ENCODE results near the gene P4HA2. TPM values are rescaled to one million over a fixed set of nuclear protein-coding genes. Genes with fewer than 3 reads are reported as not detected.

Gene P4HA2
- total RNA-seq, 5 donors from 2014 or later (not counting 1 experiment from before 2014, with no cell fraction given): 0.50 to 0.99 (median 0.98) TPM; not detected in 2

DNA sequence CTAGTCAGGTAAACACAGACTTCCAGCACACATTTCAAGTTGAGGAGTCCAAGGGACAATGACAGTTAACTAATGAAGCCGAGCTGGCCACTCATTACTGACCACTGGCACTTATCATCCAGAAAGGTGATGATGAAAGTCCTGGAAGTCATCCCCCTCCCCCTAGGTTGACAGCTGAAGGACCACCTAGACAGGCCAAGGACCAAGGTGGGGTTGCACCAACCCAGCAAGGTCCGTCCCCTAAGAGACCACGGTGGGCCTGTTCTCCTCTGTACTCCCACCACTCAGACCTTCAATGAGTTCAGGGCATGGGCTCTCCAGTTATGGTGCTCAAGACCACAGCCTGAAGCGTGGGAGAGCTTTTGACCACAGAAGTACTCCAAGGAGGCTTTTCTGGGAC is 13.2 kb downstream of the P4HA2 start:
- H3K9me3 ChIP-seq: no peaks in the 10 kb centered on the region
- H3K4me3 ChIP-seq (ENCODE audit: control insufficient read depth in 1 of 2, extremely low read depth in 1 of 2, low read length in 1 of 2): no peak overlapping the region
- H3K4me1 Mint-ChIP-seq: no peaks in the 10 kb centered on the region
- no peaks in the 10 kb centered on the region for H3K9me3 Mint-ChIP-seq
- WGBS (ENCODE audit: insufficient coverage): no CpG with 5 or more reads among the region's 4 CpGs
- H3K4me1 ChIP-seq (ENCODE audit: control insufficient read depth in 1 of 2, extremely low read depth in 1 of 2, insufficient read depth in 2 of 2, low read length in 2 of 2): no peaks in the 10 kb centered on the region
- peaks cover 0 to 3% of the 10 kb centered on the region in 2 experiments for H3K27me3 ChIP-seq (replicated peaks in 1 of 2; ENCODE audit: control insufficient read depth in 2 of 2, extremely low read depth in 1 of 2, insufficient read depth in 2 of 2, low read length in 1 of 2)
- POLR2A ChIA-PET: no interaction called here
- CTCF ChIA-PET: no interaction called here
- H3K36me3 Mint-ChIP-seq: no peaks in the 10 kb centered on the region
- H3K27me3 Mint-ChIP-seq: no peaks in the 10 kb centered on the region
- H3K4me3 Mint-ChIP-seq: no peak overlapping the region
- H3K36me3 ChIP-seq (ENCODE audit: control insufficient read depth in 2 of 2, extremely low read depth in 1 of 2, insufficient read depth in 1 of 2, low read length in 1 of 2): no peaks in the 10 kb centered on the region
- ATAC-seq (replicated peaks in 1 of 4): no peak
- H3K27ac ChIP-seq (ENCODE audit: low read length): no peak overlapping the region
- no peak overlapping the region for H3K27ac Mint-ChIP-seq
- DNase-seq: no peak

DNA sequence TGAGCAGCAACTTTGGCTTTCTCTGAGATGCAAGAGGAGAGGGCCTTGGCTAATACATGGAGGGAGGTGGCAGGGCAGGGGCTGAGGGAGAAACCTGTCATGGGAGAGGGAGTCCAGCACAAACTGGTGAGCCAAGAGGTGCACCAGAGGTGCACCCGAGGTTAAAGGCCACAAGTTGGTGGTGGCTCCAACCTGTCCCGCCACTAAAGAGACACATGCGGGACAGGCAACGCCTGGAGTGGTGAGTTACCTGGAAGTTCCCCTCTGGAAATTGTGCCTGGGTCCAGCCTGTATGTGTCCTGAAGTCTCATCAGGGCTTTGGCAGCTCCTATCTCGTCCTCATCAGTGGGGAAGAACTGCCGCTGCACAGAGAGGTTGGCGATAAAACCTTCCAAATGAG is 14.0 kb downstream of the P4HA2 start:
- Histone ChIP-seq H3K27ac (ENCODE audit: low read length) (no peak overlapping the region), H3K4me3 (ENCODE audit: control insufficient read depth in 1 of 2, extremely low read depth in 1 of 2, low read length in 1 of 2) (no peak overlapping the region), H3K36me3 (ENCODE audit: control insufficient read depth in 2 of 2, extremely low read depth in 1 of 2, insufficient read depth in 1 of 2, low read length in 1 of 2) (no peaks in the 10 kb centered on the region), H3K4me1 (ENCODE audit: control insufficient read depth in 1 of 2, extremely low read depth in 1 of 2, insufficient read depth in 2 of 2, low read length in 2 of 2) (no peaks in the 10 kb centered on the region), H3K27me3 (replicated peaks in 1 of 2; ENCODE audit: control insufficient read depth in 2 of 2, extremely low read depth in 1 of 2, insufficient read depth in 2 of 2, low read length in 1 of 2) (peaks cover 0 to 5% of the 10 kb centered on the region in 2 experiments), H3K9me3 (no peaks in the 10 kb centered on the region)
- ATAC-seq (replicated peaks in 1 of 4) (no peak), DNase-seq (no peak)
- WGBS (ENCODE audit: insufficient coverage): 93% methylated on average over 7 of the region's 7 CpGs
- POLR2A ChIA-PET: no interaction called here
- CTCF ChIA-PET: no interaction called here
- Mint-ChIP-seq H3K9me3 (no peaks in the 10 kb centered on the region), H3K4me3 (no peak overlapping the region), H3K36me3 (no peaks in the 10 kb centered on the region), H3K27me3 (no peaks in the 10 kb centered on the region), H3K27ac (no peak overlapping the region), H3K4me1 (no peaks in the 10 kb centered on the region)

DNA sequence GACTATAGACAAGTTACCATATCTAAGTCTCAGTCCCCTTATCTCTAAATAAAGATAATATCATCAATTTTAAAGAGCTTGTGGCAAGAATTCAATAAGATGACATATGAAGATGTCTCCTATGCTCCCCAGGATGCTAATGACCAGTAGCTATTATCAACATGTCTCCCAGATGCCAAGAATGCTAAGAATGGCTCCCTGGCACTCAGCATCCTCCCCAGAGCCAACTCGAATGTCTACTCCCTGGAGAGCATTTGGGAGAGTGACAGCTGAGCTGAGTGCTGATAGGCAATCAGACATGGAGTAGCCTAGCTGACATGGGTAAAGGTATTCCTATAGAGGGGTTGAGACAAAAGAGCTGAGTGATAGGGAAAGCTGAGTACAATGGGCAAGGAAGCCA is 15.9 kb downstream of the P4HA2 start:
- Histone ChIP-seq H3K4me1 (ENCODE audit: control insufficient read depth in 1 of 2, extremely low read depth in 1 of 2, insufficient read depth in 2 of 2, low read length in 2 of 2) (no peaks in the 10 kb centered on the region), H3K9me3 (no peaks in the 10 kb centered on the region), H3K27ac (ENCODE audit: low read length) (no peak overlapping the region), H3K36me3 (ENCODE audit: control insufficient read depth in 2 of 2, extremely low read depth in 1 of 2, insufficient read depth in 1 of 2, low read length in 1 of 2) (no peaks in the 10 kb centered on the region), H3K27me3 (replicated peaks in 1 of 2; ENCODE audit: control insufficient read depth in 2 of 2, extremely low read depth in 1 of 2, insufficient read depth in 2 of 2, low read length in 1 of 2) (peaks cover 0 to 5% of the 10 kb centered on the region in 2 experiments), H3K4me3 (ENCODE audit: control insufficient read depth in 1 of 2, extremely low read depth in 1 of 2, low read length in 1 of 2) (no peak overlapping the region)
- H3K4me3 Mint-ChIP-seq: no peak overlapping the region
- no peak overlapping the region for H3K27ac Mint-ChIP-seq
- H3K4me1 Mint-ChIP-seq: peaks cover 0 to 5% (median 0%) of the 10 kb centered on the region in 3 donors
- no peaks in the 10 kb centered on the region for H3K27me3 Mint-ChIP-seq
- no peak for ATAC-seq (replicated peaks in 1 of 4)
- ChIA-PET CTCF (interaction anchor here in 1 of 2 donors (0.7 to 1.6 kb wide), 2 partner anchors 27 to 642 kb away, joined by 3 to 4 read pairs; no protein-coding TSS in a partner anchor), POLR2A (no interaction called here)
- no peaks in the 10 kb centered on the region for H3K9me3 Mint-ChIP-seq
- H3K36me3 Mint-ChIP-seq: no peaks in the 10 kb centered on the region
- no peak for DNase-seq
- WGBS (ENCODE audit: insufficient coverage): no CpG with 5 or more reads among the region's 1 CpG

GRCh38 chr5:132210944-132211343 is 16.7 kb downstream of the P4HA2 start:
- H3K4me3 ChIP-seq (ENCODE audit: control insufficient read depth in 1 of 2, extremely low read depth in 1 of 2, low read length in 1 of 2): no peak overlapping the region

GRCh38 chr5:132209901-132210545 is 17.6 kb downstream of the P4HA2 start:
- 96% methylated on average over 5 of the region's 11 CpGs for WGBS (ENCODE audit: insufficient coverage)
- Mint-ChIP-seq H3K36me3 (no peaks in the 10 kb centered on the region), H3K9me3 (no peaks in the 10 kb centered on the region), H3K27me3 (no peaks in the 10 kb centered on the region), H3K27ac (no peak overlapping the region), H3K4me1 (peaks cover 0 to 5% (median 0%) of the 10 kb centered on the region in 3 donors), H3K4me3 (no peak overlapping the region)
- no peak overlapping the region for H3K27ac ChIP-seq (ENCODE audit: low read length)
- no peaks in the 10 kb centered on the region for H3K36me3 ChIP-seq (ENCODE audit: control insufficient read depth in 2 of 2, extremely low read depth in 1 of 2, insufficient read depth in 1 of 2, low read length in 1 of 2)
- DNase-seq (no peak), ATAC-seq (replicated peaks in 1 of 4) (no peak)
- no peaks in the 10 kb centered on the region for H3K4me1 ChIP-seq (ENCODE audit: control insufficient read depth in 1 of 2, extremely low read depth in 1 of 2, insufficient read depth in 2 of 2, low read length in 2 of 2)
- ChIA-PET POLR2A (interaction anchor here in 1 of 2 donors (0.5 kb wide), 1 partner anchor 553 kb away, joined by 6 read pairs; no protein-coding TSS in a partner anchor), CTCF (no interaction called here)
- H3K9me3 ChIP-seq: no peaks in the 10 kb centered on the region
- no peak overlapping the region for H3K4me3 ChIP-seq (ENCODE audit: control insufficient read depth in 1 of 2, extremely low read depth in 1 of 2, low read length in 1 of 2)
- peaks cover 0 to 5% of the 10 kb centered on the region in 2 experiments for H3K27me3 ChIP-seq (replicated peaks in 1 of 2; ENCODE audit: control insufficient read depth in 2 of 2, extremely low read depth in 1 of 2, insufficient read depth in 2 of 2, low read length in 1 of 2)

More at GRCh38 chr5:132210944-132211343, 16.7 kb downstream of the P4HA2 start:
- Histone ChIP-seq H3K9me3 (no peaks in the 10 kb centered on the region), H3K4me1 (ENCODE audit: control insufficient read depth in 1 of 2, extremely low read depth in 1 of 2, insufficient read depth in 2 of 2, low read length in 2 of 2) (no peaks in the 10 kb centered on the region), H3K36me3 (ENCODE audit: control insufficient read depth in 2 of 2, extremely low read depth in 1 of 2, insufficient read depth in 1 of 2, low read length in 1 of 2) (no peaks in the 10 kb centered on the region), H3K27ac (ENCODE audit: low read length) (no peak overlapping the region), H3K27me3 (replicated peaks in 1 of 2; ENCODE audit: control insufficient read depth in 2 of 2, extremely low read depth in 1 of 2, insufficient read depth in 2 of 2, low read length in 1 of 2) (peaks cover 0 to 5% of the 10 kb centered on the region in 2 experiments)
- H3K27me3 Mint-ChIP-seq: no peaks in the 10 kb centered on the region
- H3K36me3 Mint-ChIP-seq: no peaks in the 10 kb centered on the region
- DNase-seq (no peak), ATAC-seq (replicated peaks in 1 of 4) (no peak)
- H3K27ac Mint-ChIP-seq: no peak overlapping the region
- no peak overlapping the region for H3K4me3 Mint-ChIP-seq
- WGBS (ENCODE audit: insufficient coverage): 100% methylated on average over 1 of the region's 1 CpG
- no peaks in the 10 kb centered on the region for H3K9me3 Mint-ChIP-seq
- POLR2A ChIA-PET: interaction anchor here in 1 of 2 donors (0.5 kb wide), 1 partner anchor 554 kb away, joined by 6 read pairs; no protein-coding TSS in a partner anchor
- peaks cover 0 to 5% (median 0%) of the 10 kb centered on the region in 3 donors for H3K4me1 Mint-ChIP-seq
- CTCF ChIA-PET: interaction anchor here in 1 of 2 donors (1.6 kb wide), 1 partner anchor 28 kb away, joined by 4 read pairs; no protein-coding TSS in a partner anchor

DNA sequence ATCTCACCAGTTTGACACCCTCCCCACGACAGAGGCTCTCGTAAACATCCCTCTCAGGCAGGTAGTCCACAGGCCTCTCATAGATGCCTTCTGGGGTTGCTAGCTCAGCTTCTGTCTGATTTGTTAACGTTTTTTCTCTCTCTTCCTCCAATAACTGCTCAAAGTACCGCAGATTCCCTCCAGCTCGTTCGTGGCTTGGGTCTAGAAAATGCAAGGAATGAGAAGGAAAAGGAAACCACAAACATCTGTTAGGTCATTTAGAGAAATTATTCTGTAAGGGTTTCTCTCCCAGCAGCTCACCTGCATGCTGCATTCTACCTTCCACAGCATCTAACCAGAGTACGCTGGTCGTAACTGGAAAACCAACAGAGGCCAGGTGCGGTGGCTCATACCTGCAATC is 18.5 kb downstream of the P4HA2 start:
- H3K36me3 ChIP-seq (ENCODE audit: control insufficient read depth in 2 of 2, extremely low read depth in 1 of 2, insufficient read depth in 1 of 2, low read length in 1 of 2): no peaks in the 10 kb centered on the region
- no peaks in the 10 kb centered on the region for H3K9me3 Mint-ChIP-seq
- H3K27ac ChIP-seq (ENCODE audit: low read length): no peak overlapping the region
- H3K4me1 Mint-ChIP-seq: peaks cover 0 to 5% (median 0%) of the 10 kb centered on the region in 3 donors
- H3K9me3 ChIP-seq: no peaks in the 10 kb centered on the region
- H3K27me3 Mint-ChIP-seq: no peaks in the 10 kb centered on the region
- no peak for DNase-seq
- CTCF ChIA-PET: no interaction called here
- H3K4me1 ChIP-seq (ENCODE audit: control insufficient read depth in 1 of 2, extremely low read depth in 1 of 2, insufficient read depth in 2 of 2, low read length in 2 of 2): no peaks in the 10 kb centered on the region
- H3K27ac Mint-ChIP-seq: no peak overlapping the region
- H3K36me3 Mint-ChIP-seq: no peaks in the 10 kb centered on the region
- no peak overlapping the region for H3K4me3 Mint-ChIP-seq
- no peak for ATAC-seq (replicated peaks in 1 of 4)
- no peak overlapping the region for H3K4me3 ChIP-seq (ENCODE audit: control insufficient read depth in 1 of 2, extremely low read depth in 1 of 2, low read length in 1 of 2)
- POLR2A ChIA-PET: no interaction called here
- H3K27me3 ChIP-seq (replicated peaks in 1 of 2; ENCODE audit: control insufficient read depth in 2 of 2, extremely low read depth in 1 of 2, insufficient read depth in 2 of 2, low read length in 1 of 2): peaks cover 0 to 5% of the 10 kb centered on the region in 2 experiments
- WGBS (ENCODE audit: insufficient coverage): 60% methylated on average over 1 of the region's 9 CpGs

All from T-cell (primary cell).